ENCODE measurements around the gene BIRC2.

GRCh38 chr11:102317099-102317767, 29.8 kb upstream of the BIRC2 start, which contains the start of gene BIRC3:
- peak; percentile 44 for TF ChIP-seq CTCF (IDR thresholded peaks at IDR 0.05)
- TF ChIP-seq POLR2AphosphoS5 (IDR thresholded peaks at IDR 0.05; ENCODE audit: low read depth, low read length) = peak; percentile 91
